Measurements from ENCODE around the gene AUTS2.
"Not testable (repeated sequence)": the region's sequence is repeated elsewhere in the genome, so short reads cannot be mapped to it uniquely, and the experiment has no call there.

AUTS2 gene

DNA sequence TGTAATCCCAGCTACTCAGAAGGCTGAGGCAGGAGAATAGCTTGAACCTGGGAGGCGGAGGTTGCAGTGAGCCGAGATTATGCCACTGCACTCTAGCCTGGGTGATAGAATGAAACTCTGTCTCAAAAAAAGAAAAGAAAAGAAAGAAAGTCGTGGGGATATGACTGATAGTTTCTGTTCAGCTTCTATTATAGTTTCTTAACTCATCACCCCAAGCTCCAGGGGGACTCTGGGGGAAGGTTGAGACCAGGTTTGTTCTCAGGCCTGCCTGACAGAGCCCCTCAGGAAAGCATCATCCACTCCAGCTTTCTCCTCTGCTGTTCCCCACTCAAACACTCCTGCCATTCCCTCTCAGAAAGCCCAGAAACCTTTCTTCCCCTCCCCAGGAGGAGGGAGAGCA is 991.3 kb downstream of the AUTS2 start:
- no peak for DNase-seq (ENCODE audit: low read depth)
- TF ChIP-seq, protein P1, sequence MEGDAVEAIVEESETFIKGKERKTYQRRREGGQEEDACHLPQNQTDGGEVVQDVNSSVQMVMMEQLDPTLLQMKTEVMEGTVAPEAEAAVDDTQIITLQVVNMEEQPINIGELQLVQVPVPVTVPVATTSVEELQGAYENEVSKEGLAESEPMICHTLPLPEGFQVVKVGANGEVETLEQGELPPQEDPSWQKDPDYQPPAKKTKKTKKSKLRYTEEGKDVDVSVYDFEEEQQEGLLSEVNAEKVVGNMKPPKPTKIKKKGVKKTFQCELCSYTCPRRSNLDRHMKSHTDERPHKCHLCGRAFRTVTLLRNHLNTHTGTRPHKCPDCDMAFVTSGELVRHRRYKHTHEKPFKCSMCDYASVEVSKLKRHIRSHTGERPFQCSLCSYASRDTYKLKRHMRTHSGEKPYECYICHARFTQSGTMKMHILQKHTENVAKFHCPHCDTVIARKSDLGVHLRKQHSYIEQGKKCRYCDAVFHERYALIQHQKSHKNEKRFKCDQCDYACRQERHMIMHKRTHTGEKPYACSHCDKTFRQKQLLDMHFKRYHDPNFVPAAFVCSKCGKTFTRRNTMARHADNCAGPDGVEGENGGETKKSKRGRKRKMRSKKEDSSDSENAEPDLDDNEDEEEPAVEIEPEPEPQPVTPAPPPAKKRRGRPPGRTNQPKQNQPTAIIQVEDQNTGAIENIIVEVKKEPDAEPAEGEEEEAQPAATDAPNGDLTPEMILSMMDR (conservative IDR thresholded peaks at IDR 0.05; ENCODE audit: low read length), result no peak
- no peak overlapping the region for H3K4me3 ChIP-seq (ENCODE audit: low read length)

DNA sequence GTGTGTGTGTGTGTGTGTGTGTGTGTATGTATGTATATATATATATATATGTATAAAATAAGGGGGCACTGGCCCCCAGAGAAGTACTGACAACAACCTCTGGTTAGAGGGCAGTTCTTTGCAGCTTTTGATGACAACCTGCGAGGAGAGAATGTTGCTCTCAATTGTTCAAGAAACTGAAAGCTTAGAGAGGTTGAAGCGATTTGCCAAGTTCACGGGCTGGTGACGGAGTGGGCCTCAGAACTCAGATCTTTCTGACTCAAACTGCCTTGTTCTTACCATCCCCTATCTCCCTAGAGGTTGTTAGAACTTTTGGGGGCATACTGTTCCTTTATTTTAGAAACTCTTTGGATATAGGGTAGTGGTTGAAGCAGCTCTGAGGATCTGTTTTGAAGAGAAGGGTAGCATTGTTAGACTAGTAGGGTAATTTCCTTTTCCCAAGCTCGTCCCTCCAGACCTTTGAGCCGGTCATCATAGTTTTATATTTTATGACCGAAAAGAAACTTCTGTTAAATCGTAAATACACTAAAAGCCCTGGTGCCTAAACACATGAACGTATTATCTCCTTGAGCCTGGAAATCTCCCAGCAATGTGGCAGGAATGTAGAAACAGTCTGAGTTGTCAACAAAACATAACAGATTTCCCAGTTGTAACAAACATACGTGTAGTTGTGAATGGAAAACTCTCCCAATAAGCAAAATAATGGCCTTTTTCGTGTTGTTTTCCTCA is 992.0 kb downstream of the AUTS2 start:
- no peak for DNase-seq (ENCODE audit: low read depth)
- TF ChIP-seq, protein P1 (conservative IDR thresholded peaks at IDR 0.05; ENCODE audit: low read length), result no peak
- no peak overlapping the region for H3K4me3 ChIP-seq (ENCODE audit: low read length)

- H3K4me3 ChIP-seq (ENCODE audit: low read length), result no peak overlapping the region
- TF ChIP-seq, protein P1 (conservative IDR thresholded peaks at IDR 0.05; ENCODE audit: low read length), result no peak
- DNase-seq (ENCODE audit: low read depth), result no peak
These were observed 993.4 kb downstream of the AUTS2 start for GRCh38 chr7:70591643-70592042.

DNA sequence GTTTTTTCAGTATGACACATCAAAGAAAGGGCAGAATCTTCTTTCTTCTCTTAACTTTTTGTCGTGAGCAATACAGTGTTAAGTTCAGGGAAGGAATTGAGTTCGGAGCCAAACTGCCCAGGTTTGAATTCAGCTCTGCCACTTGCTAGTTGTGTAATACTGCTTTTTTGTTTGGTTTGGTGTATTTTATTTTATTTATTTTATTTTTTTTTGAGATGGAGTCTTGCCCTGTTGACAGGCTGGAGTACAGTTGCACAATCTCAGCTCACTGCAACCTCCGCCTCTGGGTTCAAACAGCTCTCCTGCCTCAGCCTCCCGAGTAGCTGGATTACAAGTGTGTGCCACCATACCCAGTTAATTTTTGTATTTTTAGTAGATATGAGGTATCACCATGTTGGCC is 993.9 kb downstream of the AUTS2 start:
- no peak overlapping the region for H3K4me3 ChIP-seq (ENCODE audit: low read length)
- TF ChIP-seq, protein P1 (conservative IDR thresholded peaks at IDR 0.05; ENCODE audit: low read length), result no peak
- DNase-seq (ENCODE audit: low read depth), result no peak

- no peak overlapping the region for H3K4me3 ChIP-seq (ENCODE audit: low read length)
- DNase-seq (ENCODE audit: low read depth), result no peak
- TF ChIP-seq, protein P1 (conservative IDR thresholded peaks at IDR 0.05; ENCODE audit: low read length), result no peak
These were observed 995.9 kb downstream of the AUTS2 start for GRCh38 chr7:70594170-70594569.

GRCh38 chr7:70594885-70595284 is 996.6 kb downstream of the AUTS2 start:
- not testable (repeated sequence) for DNase-seq (ENCODE audit: low read depth); H3K4me3 ChIP-seq (ENCODE audit: low read length)

DNA sequence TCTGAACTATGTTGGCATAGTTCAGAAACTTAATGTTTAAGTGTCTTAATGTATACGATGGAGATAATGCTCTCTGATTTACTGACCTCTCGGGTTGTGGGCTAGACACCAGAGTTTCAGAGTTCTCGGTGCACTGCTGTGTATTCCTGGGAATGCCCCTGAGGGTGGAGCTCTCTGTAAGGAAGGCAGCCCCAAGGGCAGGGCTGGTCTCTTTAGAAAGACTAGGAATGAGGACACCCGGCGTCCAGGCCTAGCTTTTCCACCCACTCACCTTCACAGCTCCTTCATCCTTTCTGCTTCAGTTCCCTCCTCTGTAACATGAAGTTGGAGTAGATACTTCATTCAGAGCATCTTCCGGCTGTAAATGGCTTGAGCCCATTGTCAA is 997.1 kb downstream of the AUTS2 start:
- no peak for DNase-seq (ENCODE audit: low read depth)
- TF ChIP-seq, protein P1 (conservative IDR thresholded peaks at IDR 0.05; ENCODE audit: low read length), result no peak
- peak overlapping the region; percentile 33 for H3K4me3 ChIP-seq (ENCODE audit: low read length)

All from AG10803 (cell line).